Measurements from ENCODE around the gene CAB39L.

- TF ChIP-seq CTCF (conservative IDR thresholded peaks at IDR 0.05; ENCODE audit: low read length): no peak
- TF ChIP-seq EZH2phosphoT487 (IDR thresholded peaks at IDR 0.05; ENCODE audit: borderline replicate concordance, low read depth, low read length): no peak
Measured at GRCh38 chr13:49429121-49429520, 14.7 kb downstream of the CAB39L start.
